Lower leg skin (tissue), 4 donors: ENCODE measurements around the gene MXRA7. TPM values are rescaled to one million over a fixed set of nuclear protein-coding genes. Genes with fewer than 3 reads are reported as not detected.

Experiments
- DNase-seq, 2 donors: peaks; one replicate each; pipeline ENCODE4 v3.0.0-alpha.2; 2019; ENCODE audit warnings: low spot score in 2 of 2
- H3K4me3 ChIP-seq: fragments of 200-600 bp; sonication (generic); 2 replicates; pipeline ENCODE4 v1.5.1; 2017; ENCODE audit warnings: mild to moderate bottlenecking, low read depth; ENCODE audit not compliant: poor library complexity, severe bottlenecking
- CTCF ChIP-seq, 3 donors: fragments of 450-650 bp; IDR thresholded peaks; one replicate each; pipeline ENCODE4 v1.5.1; 2016; ENCODE audit warnings: antibody characterized with exemption in 3 of 3, mild to moderate bottlenecking in 3 of 3, moderate library complexity in 2 of 3
- POLR2A ChIP-seq, 2 donors: fragments of 450-650 bp; IDR thresholded peaks; one replicate each; pipeline ENCODE4 v1.6.1; 2016 to 2017; ENCODE audit warnings: antibody characterized with exemption in 2 of 2, mild to moderate bottlenecking in 1 of 2, moderate library complexity in 1 of 2
- WGBS, 2 donors: methylation state at CpG; one replicate each; pipeline ENCODE4 v1.1.5; 2018; 5-methylcytosine and 5-hydroxymethylcytosine counted together
- intact Hi-C: fragments of 100-400 bp; cut with DNase I; formaldehyde crosslinking; loops from one replicate; pipeline ENCODE4 v1.15.0; 2023; ENCODE audit warnings: low total_unique reads
- total RNA-seq, 4 donors: library from RNA; depleted of rRNA; stranded (reverse); fragments of >200 nt; gene quantifications; one replicate each; pipeline ENCODE4 v1.1.0, GENCODE V29; 2016

The MXRA7 gene
- total RNA-seq, 4 donors from 2014 or later = 31.6 to 97.4 (median 47.1) TPM

DNA sequence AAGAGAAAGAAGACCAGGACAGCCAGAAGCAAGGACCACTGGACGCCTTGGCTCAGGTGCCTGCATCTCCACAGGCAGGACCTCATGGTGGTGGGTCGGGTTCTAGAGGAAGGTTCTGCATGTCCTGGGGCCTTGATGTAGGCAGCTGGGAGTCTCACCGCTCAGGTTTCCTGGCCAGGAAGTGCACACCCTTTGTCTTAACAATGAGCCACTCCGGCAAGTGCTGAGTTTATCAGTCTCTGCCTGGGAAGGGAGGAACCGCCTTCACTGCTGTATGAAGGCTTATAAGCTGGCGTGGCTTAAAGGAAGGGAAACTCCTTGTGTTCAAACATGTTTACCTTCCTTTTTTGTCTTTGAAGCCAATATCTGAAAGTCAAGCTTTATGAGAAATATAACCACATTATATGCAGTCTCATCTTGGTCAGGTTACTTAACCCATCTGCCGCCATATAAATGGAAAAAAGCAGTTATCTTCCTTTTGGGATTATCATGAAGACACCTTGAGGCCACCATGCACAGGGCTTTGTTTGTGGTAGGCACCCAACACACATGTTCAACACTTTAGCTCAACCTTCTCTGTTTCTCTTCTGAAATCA is 67.1 kb downstream of the MXRA7 start, which contains the start of gene ST6GALNAC1:
ST6GALNAC1 (minus strand) TSS at position 205 of the 596 bp plus-strand sequence; CDS start at position 86, 119 bp downstream.
- 50 to 60% methylated on average over 7 of the region's 7 CpGs for WGBS, 2 donors
- intact Hi-C loops = no loop called here
- H3K4me3 ChIP-seq = no peak within 1 kb of the TSS
- TF ChIP-seq CTCF (IDR thresholded peaks at IDR 0.05) (no peak), POLR2A (IDR thresholded peaks at IDR 0.05) (no peak)
- peak in 1 of 2 donors; percentile 69 for DNase-seq

- TF ChIP-seq CTCF (IDR thresholded peaks at IDR 0.05) = no peak
- TF ChIP-seq POLR2A (IDR thresholded peaks at IDR 0.05) = no peak
- H3K4me3 ChIP-seq = no peak overlapping the region
- 84 to 85% methylated on average over 6 of the region's 6 CpGs for WGBS, 2 donors
- peak in 1 of 2 donors; percentile 37 for DNase-seq
- intact Hi-C loops = no loop called here
Observed at GRCh38 chr17:76642994-76643393, 67.8 kb downstream of the MXRA7 start.

DNA sequence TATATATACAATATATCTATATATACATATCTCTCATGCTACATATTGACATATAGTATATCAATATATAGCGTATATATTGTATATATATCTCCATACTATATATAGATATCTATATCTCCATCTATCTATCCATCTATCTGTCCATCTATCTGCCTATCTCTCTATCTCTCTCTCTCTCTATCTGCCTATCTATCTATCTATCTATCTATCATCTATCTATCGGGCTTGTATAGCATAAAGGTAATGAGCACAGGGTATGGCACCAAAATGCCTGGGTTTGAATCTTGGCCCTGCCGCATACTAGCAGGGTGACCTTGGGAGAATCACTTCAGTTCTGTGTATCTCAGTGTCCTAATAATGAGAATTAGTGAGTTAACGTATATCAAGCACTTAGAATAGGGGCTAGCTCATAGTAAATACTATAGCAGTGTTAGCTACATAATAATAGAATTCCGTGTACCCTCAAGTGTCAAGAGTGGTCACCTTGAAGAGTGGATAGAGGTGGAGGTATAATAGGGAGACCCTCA is 68.7 kb downstream of the MXRA7 start:
- DNase-seq = no peak
- 95% methylated on average over 5 of the region's 5 CpGs for WGBS, 2 donors
- TF ChIP-seq CTCF (IDR thresholded peaks at IDR 0.05) (no peak), POLR2A (IDR thresholded peaks at IDR 0.05) (no peak)
- H3K4me3 ChIP-seq = no peak overlapping the region
- intact Hi-C loops = no loop called here

GRCh38 chr17:76641501-76641900 is 69.3 kb downstream of the MXRA7 start:
- no peak for DNase-seq
- intact Hi-C loops = no loop called here
- TF ChIP-seq CTCF (IDR thresholded peaks at IDR 0.05) (no peak), POLR2A (IDR thresholded peaks at IDR 0.05) (no peak)
- 68 to 71% methylated on average over 3 of the region's 3 CpGs for WGBS, 2 donors
- H3K4me3 ChIP-seq = no peak overlapping the region

- intact Hi-C loops = no loop called here
- TF ChIP-seq POLR2A (IDR thresholded peaks at IDR 0.05) (no peak), CTCF (IDR thresholded peaks at IDR 0.05) (no peak)
- WGBS, 2 donors = 77 to 84% methylated on average over 6 of the region's 6 CpGs
- H3K4me3 ChIP-seq = no peak overlapping the region
- no peak for DNase-seq
Observed at GRCh38 chr17:76640550-76641380, 70.0 kb downstream of the MXRA7 start.
